ENCODE data around the gene C11orf98. TPM values are rescaled to one million over a fixed set of nuclear protein-coding genes. Genes with fewer than 3 reads are reported as not detected.

The C11orf98 gene
- total RNA-seq, 1 experiment from 2014 or later, result 154 TPM

GRCh38 chr11:62678770-62679696 is 14.0 kb upstream of the C11orf98 start, which contains the start of gene UBXN1 (continued):
- TF ChIP-seq FOXP4 (CRISPR knock-in tag; IDR thresholded peaks at IDR 0.05) (0 out of 2 replicates have a peak, but pooled peaks have one; percentile 13), MXD4 (CRISPR knock-in tag; IDR thresholded peaks at IDR 0.05; ENCODE audit: borderline replicate concordance) (no peak), HMGXB4 (CRISPR knock-in tag; IDR thresholded peaks at IDR 0.05) (peak; percentile 58; the same call in 1 of the 2 replicates), ETV6 (CRISPR knock-in tag; IDR thresholded peaks at IDR 0.05) (peak; percentile 64; the same call in 1 of the 2 replicates), GTF2I (CRISPR knock-in tag; conservative IDR thresholded peaks at IDR 0.05) (no peak), JUN (CRISPR knock-in tag; IDR thresholded peaks at IDR 0.05) (no peak), STAT6 (CRISPR knock-in tag; conservative IDR thresholded peaks at IDR 0.05; ENCODE audit: low read depth) (no peak), ATF1 (CRISPR knock-in tag; IDR thresholded peaks at IDR 0.05) (0 out of 2 replicates have a peak, but pooled peaks have one; percentile 38), ZNF263 (CRISPR knock-in tag; IDR thresholded peaks at IDR 0.05; ENCODE audit: low read depth) (no peak), GABPB1 (CRISPR knock-in tag; IDR thresholded peaks at IDR 0.05) (peak; percentile 77), FOXK1 (CRISPR knock-in tag; IDR thresholded peaks at IDR 0.05) (peak; percentile 98), ARID4B (CRISPR knock-in tag; IDR thresholded peaks at IDR 0.05; ENCODE audit: borderline replicate concordance) (0 out of 2 replicates have a peak, but pooled peaks have one; percentile 72), ATF3 (CRISPR knock-in tag; conservative IDR thresholded peaks at IDR 0.05) (no peak), FOXP1 (CRISPR knock-in tag; IDR thresholded peaks at IDR 0.05; ENCODE audit: borderline replicate concordance) (peak; percentile 71; the same call in 1 of the 2 replicates), ZNF219 (CRISPR knock-in tag; IDR thresholded peaks at IDR 0.05; ENCODE audit: borderline replicate concordance) (no peak), TP53 (CRISPR knock-in tag; IDR thresholded peaks at IDR 0.05) (no peak), GRHL2 (CRISPR knock-in tag; IDR thresholded peaks at IDR 0.05; ENCODE audit: insufficient replicate concordance, severe bottlenecking) (no peak), NR1H2 (CRISPR knock-in tag; IDR thresholded peaks at IDR 0.05) (no peak), PREB (CRISPR knock-in tag; IDR thresholded peaks at IDR 0.05; ENCODE audit: borderline replicate concordance) (no peak), ZNF138 (CRISPR knock-in tag; conservative IDR thresholded peaks at IDR 0.05) (no peak), SOX15 (CRISPR knock-in tag; IDR thresholded peaks at IDR 0.05) (no peak), NR2C2 (CRISPR knock-in tag; IDR thresholded peaks at IDR 0.05) (no peak; the same call in 1 of the 2 replicates), NFYB (CRISPR knock-in tag; conservative IDR thresholded peaks at IDR 0.05; ENCODE audit: low read depth) (no peak), SMAD4 (CRISPR knock-in tag; IDR thresholded peaks at IDR 0.05) (no peak), CREM (CRISPR knock-in tag; IDR thresholded peaks at IDR 0.05) (0 out of 2 replicates have a peak, but pooled peaks have one; percentile 39), CBFB (CRISPR knock-in tag; IDR thresholded peaks at IDR 0.05; ENCODE audit: low read depth) (no peak)

Data from WTC11 (cell line).